ENCODE measurements around the gene KRT7.

The KRT7 gene

DNA sequence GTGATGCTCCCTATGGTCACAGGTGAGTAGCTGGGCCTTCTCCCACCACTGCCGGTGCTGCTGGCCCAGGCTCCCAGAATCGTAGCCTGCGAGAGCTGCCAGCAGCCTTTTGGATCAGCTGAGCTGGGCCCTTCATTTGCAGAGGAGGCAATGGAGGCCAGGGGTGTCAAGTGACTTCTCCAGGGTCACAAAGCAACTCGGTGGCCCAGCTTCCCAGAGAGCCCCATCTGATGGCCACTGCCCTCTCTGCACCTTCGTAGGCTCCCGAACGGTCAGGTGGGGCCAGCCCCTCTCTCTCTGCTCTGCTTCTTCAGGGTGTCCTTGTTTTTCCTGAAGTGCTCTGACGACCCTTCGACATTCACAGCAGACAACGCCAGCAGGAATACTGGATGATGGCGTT lies 45.8 kb upstream of the KRT7 start:
- H3K27ac ChIP-seq (ENCODE audit: low read depth, low read length), result no peak overlapping the region
- no peaks in the 10 kb centered on the region for H3F3A ChIP-seq (ENCODE audit: control insufficient read depth, insufficient read depth)
- no peak overlapping the region for H3K4me2 ChIP-seq (ENCODE audit: low read length)
- no peaks in the 10 kb centered on the region for H3K9me3 ChIP-seq (ENCODE audit: control insufficient read depth, insufficient read depth, low read length)
- H4K20me1 ChIP-seq (ENCODE audit: control insufficient read depth, insufficient read depth, low read depth, low read length), result no peaks in the 10 kb centered on the region
- no peak for TF ChIP-seq EZH2phosphoT487 (IDR thresholded peaks at IDR 0.05; ENCODE audit: borderline replicate concordance, low read length)
- TF ChIP-seq, protein P1, sequence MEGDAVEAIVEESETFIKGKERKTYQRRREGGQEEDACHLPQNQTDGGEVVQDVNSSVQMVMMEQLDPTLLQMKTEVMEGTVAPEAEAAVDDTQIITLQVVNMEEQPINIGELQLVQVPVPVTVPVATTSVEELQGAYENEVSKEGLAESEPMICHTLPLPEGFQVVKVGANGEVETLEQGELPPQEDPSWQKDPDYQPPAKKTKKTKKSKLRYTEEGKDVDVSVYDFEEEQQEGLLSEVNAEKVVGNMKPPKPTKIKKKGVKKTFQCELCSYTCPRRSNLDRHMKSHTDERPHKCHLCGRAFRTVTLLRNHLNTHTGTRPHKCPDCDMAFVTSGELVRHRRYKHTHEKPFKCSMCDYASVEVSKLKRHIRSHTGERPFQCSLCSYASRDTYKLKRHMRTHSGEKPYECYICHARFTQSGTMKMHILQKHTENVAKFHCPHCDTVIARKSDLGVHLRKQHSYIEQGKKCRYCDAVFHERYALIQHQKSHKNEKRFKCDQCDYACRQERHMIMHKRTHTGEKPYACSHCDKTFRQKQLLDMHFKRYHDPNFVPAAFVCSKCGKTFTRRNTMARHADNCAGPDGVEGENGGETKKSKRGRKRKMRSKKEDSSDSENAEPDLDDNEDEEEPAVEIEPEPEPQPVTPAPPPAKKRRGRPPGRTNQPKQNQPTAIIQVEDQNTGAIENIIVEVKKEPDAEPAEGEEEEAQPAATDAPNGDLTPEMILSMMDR (IDR thresholded peaks at IDR 0.05; ENCODE audit: low read depth, low read length, poor library complexity, severe bottlenecking), result no peak
- no peaks in the 10 kb centered on the region for H3K79me2 ChIP-seq (ENCODE audit: control insufficient read depth, low read length)
- no peaks in the 10 kb centered on the region for H3K9me2 ChIP-seq (replicated peaks; ENCODE audit: control insufficient read depth, low read length)
- H3K4me1 ChIP-seq (ENCODE audit: control insufficient read depth, low read length), result no peaks in the 10 kb centered on the region
- H3K27me3 ChIP-seq (ENCODE audit: control insufficient read depth, low read length), result no peaks in the 10 kb centered on the region
- H3K4me3 ChIP-seq (ENCODE audit: low read length), result no peak overlapping the region
- no peaks in the 10 kb centered on the region for H3K36me3 ChIP-seq (ENCODE audit: control insufficient read depth, low read length)

DNA sequence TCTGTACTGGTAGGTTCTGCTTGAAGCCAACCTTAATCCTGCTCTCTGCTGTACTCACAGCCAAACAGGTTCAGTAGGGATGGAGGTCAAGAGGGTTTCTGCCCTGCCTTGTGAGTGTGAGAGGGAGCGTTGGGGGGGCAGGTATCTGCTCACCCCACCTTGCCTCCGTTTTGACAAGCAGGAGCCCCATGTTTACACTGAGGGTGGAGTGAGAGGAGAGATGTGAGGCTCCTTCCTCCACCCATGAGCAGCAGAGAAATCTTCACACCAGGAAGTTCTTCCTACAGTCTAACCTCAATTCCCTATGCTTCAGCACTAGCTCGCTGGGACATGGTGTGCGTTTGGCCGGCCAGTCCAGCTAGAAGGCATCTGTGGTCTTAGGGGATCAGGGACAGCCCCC lies 45.4 kb upstream of the KRT7 start:
- TF ChIP-seq, protein P1 (IDR thresholded peaks at IDR 0.05; ENCODE audit: low read depth, low read length, poor library complexity, severe bottlenecking), result no peak
- TF ChIP-seq EZH2phosphoT487 (IDR thresholded peaks at IDR 0.05; ENCODE audit: borderline replicate concordance, low read length), result no peak
- Histone ChIP-seq H3K27ac (ENCODE audit: low read depth, low read length) (no peak overlapping the region), H3K36me3 (ENCODE audit: control insufficient read depth, low read length) (no peaks in the 10 kb centered on the region), H3F3A (ENCODE audit: control insufficient read depth, insufficient read depth) (no peaks in the 10 kb centered on the region), H4K20me1 (ENCODE audit: control insufficient read depth, insufficient read depth, low read depth, low read length) (no peaks in the 10 kb centered on the region), H3K4me1 (ENCODE audit: control insufficient read depth, low read length) (no peaks in the 10 kb centered on the region), H3K4me2 (ENCODE audit: low read length) (no peak overlapping the region), H3K27me3 (ENCODE audit: control insufficient read depth, low read length) (no peaks in the 10 kb centered on the region), H3K9me2 (replicated peaks; ENCODE audit: control insufficient read depth, low read length) (no peaks in the 10 kb centered on the region), H3K79me2 (ENCODE audit: control insufficient read depth, low read length) (no peaks in the 10 kb centered on the region), H3K9me3 (ENCODE audit: control insufficient read depth, insufficient read depth, low read length) (no peaks in the 10 kb centered on the region), H3K4me3 (ENCODE audit: low read length) (no peak overlapping the region)

DNA sequence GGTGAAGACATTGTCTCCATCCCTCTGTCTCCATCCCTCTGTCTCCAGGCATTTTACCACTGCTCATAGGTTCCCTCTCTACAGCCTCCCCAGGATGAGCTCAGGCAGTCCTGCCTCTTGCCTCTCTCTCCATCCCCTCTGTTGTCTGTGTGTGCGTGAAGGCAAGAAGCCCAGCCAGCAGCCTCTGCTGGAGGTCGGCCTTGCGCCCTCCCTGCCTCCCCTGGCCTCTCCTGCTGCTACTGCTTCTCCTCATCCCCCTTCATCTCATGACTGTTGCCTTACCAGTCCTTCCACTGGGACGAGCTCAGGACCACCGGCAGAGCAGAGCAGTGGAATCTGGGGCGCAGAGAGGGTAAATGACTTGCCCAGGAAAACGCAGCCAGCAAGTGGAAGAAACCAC lies 44.4 kb upstream of the KRT7 start:
- Histone ChIP-seq H3K9me3 (ENCODE audit: control insufficient read depth, insufficient read depth, low read length) (no peaks in the 10 kb centered on the region), H3K79me2 (ENCODE audit: control insufficient read depth, low read length) (no peaks in the 10 kb centered on the region), H3F3A (ENCODE audit: control insufficient read depth, insufficient read depth) (no peaks in the 10 kb centered on the region), H3K9me2 (replicated peaks; ENCODE audit: control insufficient read depth, low read length) (no peaks in the 10 kb centered on the region), H3K27ac (ENCODE audit: low read depth, low read length) (no peak overlapping the region), H3K27me3 (ENCODE audit: control insufficient read depth, low read length) (no peaks in the 10 kb centered on the region), H3K4me1 (ENCODE audit: control insufficient read depth, low read length) (no peaks in the 10 kb centered on the region), H3K36me3 (ENCODE audit: control insufficient read depth, low read length) (no peaks in the 10 kb centered on the region), H3K4me2 (ENCODE audit: low read length) (no peak overlapping the region), H3K4me3 (ENCODE audit: low read length) (no peak overlapping the region), H4K20me1 (ENCODE audit: control insufficient read depth, insufficient read depth, low read depth, low read length) (no peaks in the 10 kb centered on the region)
- no peak for TF ChIP-seq EZH2phosphoT487 (IDR thresholded peaks at IDR 0.05; ENCODE audit: borderline replicate concordance, low read length)
- TF ChIP-seq, protein P1 (IDR thresholded peaks at IDR 0.05; ENCODE audit: low read depth, low read length, poor library complexity, severe bottlenecking), result no peak
